NCI-H345 treated with DMSO at 0.1 percent for 48 hours (cell line): Measurements from ENCODE around the gene SCMH1.

Source experiments
- DNase-seq: peaks from one replicate; lab custom pipeline; 2025; ENCODE audit not compliant: unreplicated experiment; lab: John Stamatoyannopoulos, UW

SCMH1 gene

GRCh38 chr1:41009466-41009865 is 232.6 kb downstream of the SCMH1 start:
- no peak for DNase-seq

GRCh38 chr1:41006942-41007865 is 234.9 kb downstream of the SCMH1 start:
- no peak for DNase-seq

GRCh38 chr1:41005876-41006275 is 236.2 kb downstream of the SCMH1 start:
- no peak for DNase-seq

GRCh38 chr1:41003640-41004220 is 238.4 kb downstream of the SCMH1 start:
- no peak for DNase-seq

GRCh38 chr1:41003127-41003639 is 238.9 kb downstream of the SCMH1 start:
- DNase-seq, result no peak

GRCh38 chr1:40998668-40999067 is 243.4 kb downstream of the SCMH1 start:
- DNase-seq, result no peak

- DNase-seq, result no peak
Observed at GRCh38 chr1:40997096-40997495, 245.0 kb downstream of the SCMH1 start.

- DNase-seq, result no peak
Observed at GRCh38 chr1:40989066-40989465, 253.0 kb downstream of the SCMH1 start.

- no peak for DNase-seq
Observed at GRCh38 chr1:40988280-40988679, 253.8 kb downstream of the SCMH1 start.

GRCh38 chr1:40987439-40988276 is 254.4 kb downstream of the SCMH1 start:
- DNase-seq, result no peak

- DNase-seq, result no peak
Observed at GRCh38 chr1:40986956-40987355, 255.2 kb downstream of the SCMH1 start.

- no peak for DNase-seq
Observed at GRCh38 chr1:40986328-40986783, 255.8 kb downstream of the SCMH1 start.

- DNase-seq, result no peak
Observed at GRCh38 chr1:40985875-40986274, 256.2 kb downstream of the SCMH1 start.

- DNase-seq, result no peak
Observed at GRCh38 chr1:40985161-40985560, 256.9 kb downstream of the SCMH1 start.

GRCh38 chr1:40984531-40984930 is 257.6 kb downstream of the SCMH1 start:
- no peak for DNase-seq

- no peak for DNase-seq
Observed at GRCh38 chr1:40984066-40984465, 258.0 kb downstream of the SCMH1 start.

GRCh38 chr1:40983286-40983685 is 258.8 kb downstream of the SCMH1 start:
- DNase-seq, result no peak

GRCh38 chr1:40982721-40983120 is 259.4 kb downstream of the SCMH1 start:
- DNase-seq, result no peak

- no peak for DNase-seq
Observed at GRCh38 chr1:40981691-40982448, 260.2 kb downstream of the SCMH1 start.

- peak; percentile 20 for DNase-seq
Observed at GRCh38 chr1:40980453-40981121, 261.5 kb downstream of the SCMH1 start.
